Activated T-cell treated with anti-CD3 and anti-CD28 coated beads, Interleukin-2, amount 50 U/mL, for 72 hours (primary cell): ENCODE results near the gene C2orf49. TPM values are rescaled to one million over a fixed set of nuclear protein-coding genes. Genes with fewer than 3 reads are reported as not detected.

Experiments used
- ATAC-seq, 2 donors: fragments of 150-1000 bp; cut with Tn5 transposase; replicated peaks in 1 of 2; 2 replicates each; pipeline ENCODE4 v1.10.0; 2021; ENCODE audit warnings: moderate library complexity in 2 of 2, mild to moderate bottlenecking in 1 of 2
- DNase-seq, 2 donors: peaks; one replicate each; pipeline ENCODE4 v3.0.0; 2021 to 2022; ENCODE audit warnings: mixed read lengths in 1 of 2
- H3K27ac Mint-ChIP-seq: one replicate; pipeline ENCODE4 v1.8.0; 2022; ENCODE audit warnings: mild to moderate bottlenecking, moderate library complexity, mixed read lengths
- H3K27me3 Mint-ChIP-seq: one replicate; pipeline ENCODE4 v1.8.0; 2022; ENCODE audit warnings: low read depth, mixed read lengths
- H3K36me3 Mint-ChIP-seq, 2 donors: one replicate each; pipeline ENCODE4 v1.8.0; 2022; ENCODE audit warnings: mixed read lengths in 2 of 2, mild to moderate bottlenecking in 1 of 2; ENCODE audit not compliant: insufficient read depth in 2 of 2
- H3K4me1 Mint-ChIP-seq: one replicate; pipeline ENCODE4 v1.8.0; 2022; ENCODE audit warnings: low read depth, mixed read lengths
- H3K4me3 Mint-ChIP-seq, 2 donors: one replicate each; pipeline ENCODE4 v1.8.0; 2022; ENCODE audit warnings: mild to moderate bottlenecking in 2 of 2, mixed read lengths in 2 of 2, moderate library complexity in 2 of 2
- H3K9me3 Mint-ChIP-seq, 2 donors: one replicate each; pipeline ENCODE4 v1.8.0; 2022; ENCODE audit warnings: mixed read lengths in 2 of 2
- total RNA-seq, 2 donors: library from RNA; stranded (reverse); gene quantifications; one replicate each; pipeline ENCODE4 v1.2.3, GENCODE V29; 2022

The C2orf49 gene
- total RNA-seq, 2 donors from 2014 or later = 15.9 to 18.9 TPM

- Mint-ChIP-seq H3K9me3 (no peaks in the 10 kb centered on the region), H3K4me1 (peaks cover 11% of the 10 kb centered on the region), H3K27me3 (peaks cover 11% of the 10 kb centered on the region), H3K27ac (no peak overlapping the region), H3K4me3 (peak overlapping the region; percentile 77 to 89), H3K36me3 (no peaks in the 10 kb centered on the region)
- no peak for ATAC-seq
- DNase-seq = no peak
Observed at GRCh38 chr2:105397953-105398335, 60.6 kb downstream of the C2orf49 start.

- peak; percentile 97 for ATAC-seq
- Mint-ChIP-seq H3K9me3 (no peaks in the 10 kb centered on the region), H3K27ac (no peak within 1 kb of the TSS), H3K4me3 (peak within 1 kb of the TSS; percentile 77 to 89), H3K27me3 (peaks cover 11% of the 10 kb centered on the region), H3K4me1 (peaks cover 11% of the 10 kb centered on the region), H3K36me3 (no peaks in the 10 kb centered on the region)
- DNase-seq = peak; percentile 79 to 83
Observed at GRCh38 chr2:105398336-105399206, 61.2 kb downstream of the C2orf49 start, which contains the start of gene FHL2. Gene FHL2 (minus strand): TSS chr2:105399051. CDS start chr2:105386516, 12,535 bp downstream.

Other genes starting within 250 kb of the C2orf49 start
- not detected for gene GPR45, start 95.8 kb upstream of the C2orf49 start, total RNA-seq
- gene TGFBRAP1, start 7.8 kb upstream of the C2orf49 start, total RNA-seq = 10 to 100 TPM; 13.8 to 21.5 TPM
- gene FHL2, start 61.5 kb downstream of the C2orf49 start, total RNA-seq = 1 to 10 TPM; 2.2 to 7.1 TPM